Peyer's patch (tissue), 4 donors: ENCODE results near the gene KIF6. TPM values are rescaled to one million over a fixed set of nuclear protein-coding genes. Genes with fewer than 3 reads are reported as not detected.

ENCODE experiments used
- DNase-seq, 3 donors: peaks; one replicate each; pipeline ENCODE4 v3.0.0-alpha.2; 2017 to 2019
- H3K27ac ChIP-seq, 4 donors: fragments of 200-600 bp; sonication (generic); one replicate each; pipeline ENCODE4 v1.5.1; 2016 to 2019
- H3K27me3 ChIP-seq, 2 donors: fragments of 200-600 bp; sonication (generic); one replicate each; pipeline ENCODE4 v1.5.1; 2019
- H3K36me3 ChIP-seq, 3 donors: fragments of 200-600 bp; sonication (generic); one replicate each; pipeline ENCODE4 v1.5.1; 2016 to 2019
- H3K4me1 ChIP-seq, 4 donors: fragments of 200-600 bp; sonication (generic); one replicate each; pipeline ENCODE4 v1.5.1; 2016 to 2019
- H3K4me3 ChIP-seq, 4 donors: fragments of 200-600 bp; sonication (generic); 1 replicate in 3 of 4; 2 replicates in 1 of 4; pipeline ENCODE4 v1.5.1; 2016 to 2019; ENCODE audit warnings: mild to moderate bottlenecking in 1 of 4
- H3K9me3 ChIP-seq, 4 donors: fragments of 200-600 bp; sonication (generic); one replicate each; pipeline ENCODE4 v1.5.1; 2016 to 2019; ENCODE audit warnings: mild to moderate bottlenecking in 1 of 4
- POLR2A ChIP-seq, 2 donors: fragments of 450-650 bp; IDR thresholded peaks; one replicate each; pipeline ENCODE4 v1.5.1; 2017; ENCODE audit warnings: antibody characterized with exemption in 2 of 2, mild to moderate bottlenecking in 2 of 2, moderate library complexity in 2 of 2
- total RNA-seq, 4 donors: library from RNA; depleted of rRNA; stranded (reverse); fragments of >200 nt; gene quantifications; one replicate each; pipeline ENCODE4 v1.1.0, GENCODE V29; 2016
- TF ChIP-seq, protein P1 (sequence below), 6 experiments: fragments of 450-650 bp in 4 of 6; fragments of 200-600 bp in 2 of 6; sonication (generic) in 1 of 6; IDR thresholded peaks; one replicate each; pipeline ENCODE4 v1.5.1; 2017 to 2019; ENCODE audit warnings: antibody characterized with exemption in 6 of 6, mild to moderate bottlenecking in 3 of 6, moderate library complexity in 1 of 6

Gene KIF6
- total RNA-seq, 4 donors from 2014 or later: 0.83 TPM; not detected in 3

DNA sequence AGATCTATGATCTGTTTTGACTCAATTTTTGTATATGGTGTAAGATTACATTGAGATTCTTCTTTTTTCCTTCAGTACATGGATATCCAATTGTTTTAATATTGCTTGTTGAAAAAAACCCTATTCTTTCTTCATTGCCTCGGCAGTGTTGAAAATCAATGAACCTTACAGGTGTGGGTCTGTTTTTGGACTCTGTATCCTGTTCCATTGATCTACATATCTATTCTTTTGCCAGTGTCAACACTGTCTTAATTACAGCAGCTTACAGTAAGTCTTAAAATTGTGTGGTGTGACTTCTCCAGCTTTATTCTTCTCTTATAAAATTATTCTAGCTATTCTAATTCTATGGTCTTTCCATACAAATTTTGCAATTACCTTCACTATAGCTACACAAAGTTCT is 320.9 kb downstream of the KIF6 start:
- Histone ChIP-seq H3K27ac (no peak overlapping the region), H3K4me3 (no peak overlapping the region), H3K27me3 (no peaks in the 10 kb centered on the region), H3K9me3 (peaks cover 0 to 3% (median 0%) of the 10 kb centered on the region in 4 donors), H3K36me3 (no peaks in the 10 kb centered on the region), H3K4me1 (no peaks in the 10 kb centered on the region)
- no peak for DNase-seq
- TF ChIP-seq POLR2A (IDR thresholded peaks at IDR 0.05): no peak
- TF ChIP-seq, protein P1, sequence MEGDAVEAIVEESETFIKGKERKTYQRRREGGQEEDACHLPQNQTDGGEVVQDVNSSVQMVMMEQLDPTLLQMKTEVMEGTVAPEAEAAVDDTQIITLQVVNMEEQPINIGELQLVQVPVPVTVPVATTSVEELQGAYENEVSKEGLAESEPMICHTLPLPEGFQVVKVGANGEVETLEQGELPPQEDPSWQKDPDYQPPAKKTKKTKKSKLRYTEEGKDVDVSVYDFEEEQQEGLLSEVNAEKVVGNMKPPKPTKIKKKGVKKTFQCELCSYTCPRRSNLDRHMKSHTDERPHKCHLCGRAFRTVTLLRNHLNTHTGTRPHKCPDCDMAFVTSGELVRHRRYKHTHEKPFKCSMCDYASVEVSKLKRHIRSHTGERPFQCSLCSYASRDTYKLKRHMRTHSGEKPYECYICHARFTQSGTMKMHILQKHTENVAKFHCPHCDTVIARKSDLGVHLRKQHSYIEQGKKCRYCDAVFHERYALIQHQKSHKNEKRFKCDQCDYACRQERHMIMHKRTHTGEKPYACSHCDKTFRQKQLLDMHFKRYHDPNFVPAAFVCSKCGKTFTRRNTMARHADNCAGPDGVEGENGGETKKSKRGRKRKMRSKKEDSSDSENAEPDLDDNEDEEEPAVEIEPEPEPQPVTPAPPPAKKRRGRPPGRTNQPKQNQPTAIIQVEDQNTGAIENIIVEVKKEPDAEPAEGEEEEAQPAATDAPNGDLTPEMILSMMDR (IDR thresholded peaks at IDR 0.05): no peak

DNA sequence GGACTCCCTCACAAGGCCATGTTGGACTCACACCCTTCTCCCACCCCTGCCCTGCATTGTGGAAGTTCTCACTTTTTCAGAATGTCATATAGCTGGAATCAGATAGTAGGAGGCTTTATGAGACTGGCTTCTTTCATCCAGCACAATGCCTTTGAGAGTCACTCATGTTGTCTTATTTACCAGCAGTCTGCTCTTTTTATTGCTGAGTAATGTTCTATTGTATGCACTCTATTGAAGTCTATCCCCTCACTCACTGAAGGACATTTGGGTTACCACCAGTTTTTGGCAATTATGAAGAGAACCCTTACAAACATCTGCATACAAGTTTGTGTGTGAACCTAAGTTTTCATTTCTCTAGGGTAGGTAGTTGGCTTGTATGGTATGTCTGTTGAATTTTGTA is 321.9 kb downstream of the KIF6 start:
- Histone ChIP-seq H3K27me3 (no peaks in the 10 kb centered on the region), H3K4me1 (no peaks in the 10 kb centered on the region), H3K4me3 (no peak overlapping the region), H3K27ac (no peak overlapping the region), H3K9me3 (peaks cover 0 to 3% (median 0%) of the 10 kb centered on the region in 4 donors), H3K36me3 (no peaks in the 10 kb centered on the region)
- DNase-seq: no peak
- no peak for TF ChIP-seq POLR2A (IDR thresholded peaks at IDR 0.05)
- TF ChIP-seq, protein P1 (IDR thresholded peaks at IDR 0.05): no peak

DNA sequence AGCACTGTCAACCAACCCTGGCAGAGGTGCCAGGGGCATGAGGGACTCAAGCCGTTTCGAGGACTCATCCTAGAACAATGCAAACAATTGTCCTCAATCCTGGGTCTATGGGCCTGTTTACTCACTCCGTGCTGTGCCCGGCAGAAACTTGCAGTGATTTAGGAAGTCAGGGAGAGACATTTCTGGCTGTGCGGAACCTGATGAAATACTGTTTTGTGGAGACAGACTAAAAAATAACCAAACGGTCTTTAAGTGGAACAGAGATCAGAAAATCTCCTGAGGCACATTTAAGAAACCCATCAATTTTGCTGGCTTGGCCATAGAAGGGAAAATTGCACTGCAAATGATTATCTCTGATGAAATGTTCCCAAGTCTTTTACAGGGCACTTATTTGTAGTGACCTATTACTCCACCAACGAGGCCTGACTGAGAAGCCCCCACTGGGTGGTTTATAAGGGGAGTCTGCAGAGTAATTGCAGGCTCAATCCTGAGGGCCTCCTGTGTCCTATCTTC is 322.9 kb downstream of the KIF6 start:
- no peak overlapping the region for H3K4me3 ChIP-seq
- H3K36me3 ChIP-seq: no peaks in the 10 kb centered on the region

DNA sequence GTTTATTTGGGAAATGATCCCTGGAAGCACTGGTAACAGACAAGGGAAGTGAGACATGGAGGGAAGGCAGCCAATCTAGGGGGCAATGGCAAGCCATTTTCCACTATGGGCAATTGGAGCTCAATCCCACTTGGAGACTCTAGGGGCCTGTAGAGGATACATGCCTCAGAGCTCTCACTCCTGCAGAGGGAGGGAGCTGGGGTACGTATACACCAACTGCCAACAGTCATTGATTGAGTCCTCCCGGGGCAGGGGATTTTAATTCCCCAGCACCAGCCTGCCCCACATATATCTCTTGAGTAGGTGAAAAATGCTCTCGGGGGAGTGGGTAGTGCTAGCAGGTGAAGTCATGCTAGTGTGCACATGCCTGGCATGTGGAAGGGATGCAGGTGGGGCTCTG is 323.8 kb downstream of the KIF6 start:
- no peaks in the 10 kb centered on the region for H3K36me3 ChIP-seq
- H3K9me3 ChIP-seq: peaks cover 0 to 3% (median 0%) of the 10 kb centered on the region in 4 donors
- DNase-seq: no peak
- no peaks in the 10 kb centered on the region for H3K4me1 ChIP-seq
- H3K27ac ChIP-seq: no peak overlapping the region
- TF ChIP-seq, protein P1 (IDR thresholded peaks at IDR 0.05): no peak
- no peak overlapping the region for H3K4me3 ChIP-seq
- H3K27me3 ChIP-seq: no peaks in the 10 kb centered on the region

More for the DNA sequence above, 322.9 kb downstream of the KIF6 start:
- TF ChIP-seq, protein P1 (IDR thresholded peaks at IDR 0.05): no peak
- no peak for TF ChIP-seq POLR2A (IDR thresholded peaks at IDR 0.05)
- no peak for DNase-seq
- Histone ChIP-seq H3K4me1 (no peaks in the 10 kb centered on the region), H3K27ac (no peak overlapping the region), H3K9me3 (peaks cover 0 to 3% (median 0%) of the 10 kb centered on the region in 4 donors), H3K27me3 (no peaks in the 10 kb centered on the region)

DNA sequence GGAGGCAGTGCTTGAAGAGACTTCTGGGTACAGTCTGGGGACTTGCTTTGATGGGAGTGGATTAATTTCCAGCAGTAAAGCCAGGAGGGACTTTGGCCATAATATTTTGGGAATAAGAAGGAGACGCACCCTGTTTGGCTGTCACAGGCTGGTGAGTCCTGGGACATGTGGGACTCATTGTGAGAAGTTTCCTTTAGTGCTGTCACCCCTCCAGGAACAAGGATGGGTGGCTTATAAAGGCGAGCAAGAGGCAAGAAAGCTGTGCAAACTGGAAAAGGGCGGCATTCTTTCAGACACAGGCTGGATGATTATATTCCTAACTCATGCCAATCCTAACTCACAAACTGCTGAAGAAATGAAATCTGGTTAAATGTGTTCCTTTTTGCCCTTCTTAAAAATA is 325.2 kb downstream of the KIF6 start:
- Histone ChIP-seq H3K4me3 (no peak overlapping the region), H3K4me1 (no peaks in the 10 kb centered on the region), H3K27ac (no peak overlapping the region), H3K27me3 (no peaks in the 10 kb centered on the region), H3K36me3 (no peaks in the 10 kb centered on the region), H3K9me3 (peaks cover 0 to 3% (median 0%) of the 10 kb centered on the region in 4 donors)
- no peak for DNase-seq
- TF ChIP-seq, protein P1 (IDR thresholded peaks at IDR 0.05): no peak

DNA sequence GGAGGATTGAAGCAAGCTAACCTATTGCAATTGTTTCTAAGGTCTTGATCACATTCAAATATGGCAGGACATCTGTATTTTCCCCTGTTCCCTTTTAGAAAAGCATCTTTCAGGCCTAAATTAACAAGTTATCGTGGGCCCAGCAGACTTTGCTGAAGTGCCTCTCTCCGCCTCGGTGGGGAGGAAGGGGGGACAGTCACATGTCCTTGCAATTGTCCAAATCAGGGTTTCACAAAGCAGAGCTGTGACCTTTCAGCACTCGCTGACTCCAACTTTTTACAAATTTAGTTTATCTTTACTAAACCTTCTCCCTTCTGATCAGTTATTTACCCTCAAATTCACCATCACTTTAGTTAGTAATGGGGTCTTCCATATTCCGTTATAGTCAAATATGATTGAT is 328.4 kb downstream of the KIF6 start:
- Histone ChIP-seq H3K4me3 (no peak overlapping the region), H3K9me3 (no peaks in the 10 kb centered on the region), H3K27ac (no peak overlapping the region), H3K27me3 (no peaks in the 10 kb centered on the region), H3K36me3 (no peaks in the 10 kb centered on the region), H3K4me1 (no peaks in the 10 kb centered on the region)
- no peak for TF ChIP-seq POLR2A (IDR thresholded peaks at IDR 0.05)
- TF ChIP-seq, protein P1 (IDR thresholded peaks at IDR 0.05): no peak
- DNase-seq: no peak
